OCI-LY7 (cell line): ENCODE results near the gene WDFY4. TPM values are rescaled to one million over a fixed set of nuclear protein-coding genes. Genes with fewer than 3 reads are reported as not detected.

Experiments
- BruUV-seq: library from RNA; stranded (reverse); fragments of 400-500 nt; replicated peaks from 2 replicates; lab custom pipeline; 2021; lab: Mats Ljungman, UMichigan
- CTCF ChIA-PET: fragments of 300-600 bp; sonication (Branson Sonifier 250); formaldehyde crosslinking; loops from one replicate; lab custom pipeline; 2022; ENCODE audit warnings: antibody characterized with exemption; ENCODE audit not compliant: unreplicated experiment; lab: Charles Lee
- POLR2A ChIA-PET: fragments of 300-600 bp; sonication (Branson Sonifier 250); formaldehyde crosslinking; loops from one replicate; lab custom pipeline; 2022; ENCODE audit warnings: antibody characterized with exemption; lab: Charles Lee
- DNase-seq: peaks from one replicate; pipeline ENCODE4 v3.0.0-alpha.2; 2015; ENCODE audit warnings: low spot score
- H2AFZ ChIP-seq: fragments of 200-600 bp; sonication (generic), shearing (Covaris generic); 2 replicates; pipeline ENCODE4 v1.6.1; 2014; ENCODE audit warnings: mild to moderate bottlenecking, antibody characterized with exemption, low read length, moderate library complexity
- H3K27ac ChIP-seq: fragments of 200-600 bp; sonication (generic); 2 replicates; pipeline ENCODE4 v1.5.1; 2014; ENCODE audit warnings: mixed run types, low read depth, mild to moderate bottlenecking, moderate library complexity, low read length, inconsistent platforms; ENCODE audit not compliant: poor library complexity, severe bottlenecking
- H3K36me3 ChIP-seq: fragments of 200-600 bp; sonication (generic); 2 replicates; pipeline ENCODE4 v1.6.1; 2014; ENCODE audit warnings: mild to moderate bottlenecking, antibody characterized with exemption, low read length, moderate library complexity, mixed read lengths; ENCODE audit not compliant: insufficient read depth
- H3K4me1 ChIP-seq: fragments of 200-600 bp; sonication (generic); 2 replicates; pipeline ENCODE4 v1.5.1; 2014; ENCODE audit warnings: mild to moderate bottlenecking, low read length; ENCODE audit not compliant: insufficient read depth, poor library complexity, severe bottlenecking
- H3K4me2 ChIP-seq: fragments of 200-600 bp; sonication (generic); 2 replicates; pipeline ENCODE4 v1.6.1; 2014; ENCODE audit warnings: mild to moderate bottlenecking, low read length
- H3K4me3 ChIP-seq: fragments of 200-600 bp; sonication (generic); 2 replicates; pipeline ENCODE4 v1.5.1; 2014; ENCODE audit warnings: mild to moderate bottlenecking, low read depth, low read length; ENCODE audit not compliant: poor library complexity, severe bottlenecking
- H3K79me2 ChIP-seq: fragments of 200-600 bp; sonication (generic); 2 replicates; pipeline ENCODE4 v1.6.1; 2016; ENCODE audit warnings: low read depth, mild to moderate bottlenecking, low read length, moderate library complexity, mixed read lengths; ENCODE audit not compliant: insufficient read depth
- H3K9me2 ChIP-seq: fragments of 200-600 bp; sonication (generic); 2 replicates; pipeline ENCODE4 v1.6.1; 2016; ENCODE audit warnings: mild to moderate bottlenecking, low read length, mixed read lengths; ENCODE audit not compliant: insufficient read depth
- H3K9me3 ChIP-seq: fragments of 200-600 bp; sonication (generic); 2 replicates; pipeline ENCODE4 v1.6.1; 2014; ENCODE audit warnings: mild to moderate bottlenecking, mixed run types, low read length, mixed read lengths
- H4K20me1 ChIP-seq: fragments of 200-600 bp; sonication (generic); 2 replicates; pipeline ENCODE4 v1.6.1; 2014; ENCODE audit warnings: mild to moderate bottlenecking, antibody characterized with exemption, low read length, moderate library complexity, mixed read lengths; ENCODE audit not compliant: insufficient read depth
- CTCF ChIP-seq: fragments of 200-600 bp; sonication (generic); conservative IDR thresholded peaks from 2 replicates; pipeline ENCODE4 v1.5.1; 2014; ENCODE audit warnings: mild to moderate bottlenecking, antibody characterized with exemption, low read length, moderate library complexity, mixed read lengths
- EZH2phosphoT487 ChIP-seq: fragments of 200-600 bp; sonication (generic); IDR thresholded peaks from 2 replicates; pipeline ENCODE4 v1.6.1; 2018; ENCODE audit warnings: low read depth, borderline replicate concordance, mild to moderate bottlenecking, mixed run types, antibody characterized with exemption, low read length, moderate library complexity, mixed read lengths
- intact Hi-C: fragments of 100-400 bp; cut with micrococcal nuclease; formaldehyde crosslinking; loops from one replicate; pipeline ENCODE4 v1.10.0; 2022; ENCODE audit not compliant: unreplicated experiment
- total RNA-seq, 2 experiments: library from RNA; depleted of rRNA in 1 of 2; stranded (reverse); fragments of >200 nt in 1 of 2; shearing (Covaris generic) in 1 of 2; gene quantifications; 2 replicates each; pipeline ENCODE4 v1.2.3, GENCODE V29; 2014 to 2022

Gene WDFY4
- total RNA-seq, 2 experiments from 2014 or later = 51.5 to 85.6 TPM

GRCh38 chr10:48983648-48984351 is 299.1 kb downstream of the WDFY4 start:
- H3K36me3 ChIP-seq = peaks cover 34% of the 10 kb centered on the region; the same call in 1 of the 2 replicates
- no peaks in the 10 kb centered on the region for H3K9me2 ChIP-seq
- DNase-seq = peak; percentile 60
- ChIA-PET POLR2A (no interaction called here), CTCF (no interaction called here)
- no peak overlapping the region for H3K27ac ChIP-seq
- H3K9me3 ChIP-seq = no peaks in the 10 kb centered on the region
- no peak overlapping the region for H2AFZ ChIP-seq
- H3K4me3 ChIP-seq = no peak overlapping the region
- no peaks in the 10 kb centered on the region for H4K20me1 ChIP-seq
- H3K79me2 ChIP-seq = no peaks in the 10 kb centered on the region
- H3K4me2 ChIP-seq = no peak overlapping the region
- no peak for TF ChIP-seq EZH2phosphoT487
- TF ChIP-seq CTCF = peak; percentile 71
- peaks cover 14% of the 10 kb centered on the region for H3K4me1 ChIP-seq
- intact Hi-C loops = loop anchor here (5.0 kb wide), 2 partner anchors 424 to 529 kb away; no protein-coding TSS in a partner anchor
- no TSS peak for BruUV-seq

- intact Hi-C loops = no loop called here
These were observed 301.0 kb downstream of the WDFY4 start for GRCh38 chr10:48985621-48986158.

More at GRCh38 chr10:48985621-48986158, 301.0 kb downstream of the WDFY4 start:
- no peak for TF ChIP-seq CTCF
- no peak for TF ChIP-seq EZH2phosphoT487
- ChIA-PET POLR2A (interaction anchor here (0.6 kb wide), 1 partner anchor 320 kb away, joined by 3 read pairs; no protein-coding TSS in a partner anchor), CTCF (no interaction called here)
- no peak for DNase-seq
- Histone ChIP-seq H3K9me3 (no peaks in the 10 kb centered on the region), H3K36me3 (peaks cover 26% of the 10 kb centered on the region; the same call in 1 of the 2 replicates), H3K9me2 (no peaks in the 10 kb centered on the region), H4K20me1 (no peaks in the 10 kb centered on the region), H3K79me2 (no peaks in the 10 kb centered on the region), H3K4me3 (no peak overlapping the region), H3K27ac (no peak overlapping the region), H3K4me2 (no peak overlapping the region), H3K4me1 (peaks cover 14% of the 10 kb centered on the region), H2AFZ (no peak overlapping the region)
- BruUV-seq = no TSS peak
